ENCODE measurements around the gene BRMS1.

The BRMS1 gene

DNA sequence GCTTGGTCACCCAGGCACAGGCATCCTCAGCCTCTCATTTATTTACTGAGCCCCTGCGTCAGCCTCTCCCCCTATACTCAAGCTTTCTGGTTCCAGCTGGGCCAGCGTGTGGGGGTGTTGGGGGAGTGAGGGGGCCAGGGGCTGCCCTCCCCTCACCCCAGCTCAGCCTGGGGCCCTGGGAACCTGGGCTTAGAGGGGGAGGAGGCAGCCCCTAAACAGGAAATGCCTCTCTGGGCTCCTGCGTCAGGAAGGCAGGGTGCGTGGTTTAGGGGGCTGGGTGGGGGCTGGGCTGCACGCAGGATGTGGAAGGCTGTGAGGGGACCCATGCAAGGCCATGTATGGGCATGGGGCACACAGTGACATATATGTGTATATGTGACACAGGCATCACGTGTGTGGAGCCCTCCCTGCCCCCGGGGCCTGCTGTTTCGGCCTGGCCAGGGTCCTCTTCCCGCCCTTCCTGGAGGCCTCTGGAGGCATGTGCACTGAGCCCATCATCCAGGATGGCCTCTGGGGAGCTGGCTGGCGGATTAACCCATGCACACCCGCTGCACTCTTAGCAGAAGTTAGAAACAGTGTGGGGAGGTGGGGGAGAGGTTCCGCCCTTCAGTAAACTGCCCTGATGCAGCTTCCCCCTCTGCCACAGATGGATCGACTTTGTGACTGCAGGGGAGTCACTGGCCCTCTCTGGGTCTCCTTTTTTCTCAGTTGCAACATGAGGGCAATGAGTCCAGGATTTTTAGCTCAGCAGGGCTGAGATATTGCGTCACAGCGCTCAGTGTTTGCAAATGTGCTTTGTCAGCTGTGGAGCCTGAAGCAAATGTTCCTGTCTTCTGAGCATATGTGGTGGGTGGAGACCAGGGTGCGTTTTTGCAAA is 26.9 kb downstream of the BRMS1 start:
- H3K4me3 ChIP-seq (ENCODE audit: low read depth, low read length), result no peak overlapping the region
- in situ Hi-C loops (cut with HindIII; ENCODE audit: low sequenced_read_pairs), result no loop called here
- TF ChIP-seq, protein P1, sequence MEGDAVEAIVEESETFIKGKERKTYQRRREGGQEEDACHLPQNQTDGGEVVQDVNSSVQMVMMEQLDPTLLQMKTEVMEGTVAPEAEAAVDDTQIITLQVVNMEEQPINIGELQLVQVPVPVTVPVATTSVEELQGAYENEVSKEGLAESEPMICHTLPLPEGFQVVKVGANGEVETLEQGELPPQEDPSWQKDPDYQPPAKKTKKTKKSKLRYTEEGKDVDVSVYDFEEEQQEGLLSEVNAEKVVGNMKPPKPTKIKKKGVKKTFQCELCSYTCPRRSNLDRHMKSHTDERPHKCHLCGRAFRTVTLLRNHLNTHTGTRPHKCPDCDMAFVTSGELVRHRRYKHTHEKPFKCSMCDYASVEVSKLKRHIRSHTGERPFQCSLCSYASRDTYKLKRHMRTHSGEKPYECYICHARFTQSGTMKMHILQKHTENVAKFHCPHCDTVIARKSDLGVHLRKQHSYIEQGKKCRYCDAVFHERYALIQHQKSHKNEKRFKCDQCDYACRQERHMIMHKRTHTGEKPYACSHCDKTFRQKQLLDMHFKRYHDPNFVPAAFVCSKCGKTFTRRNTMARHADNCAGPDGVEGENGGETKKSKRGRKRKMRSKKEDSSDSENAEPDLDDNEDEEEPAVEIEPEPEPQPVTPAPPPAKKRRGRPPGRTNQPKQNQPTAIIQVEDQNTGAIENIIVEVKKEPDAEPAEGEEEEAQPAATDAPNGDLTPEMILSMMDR (IDR thresholded peaks at IDR 0.05; ENCODE audit: low read depth, low read length, missing control alignments), result no peak
- no peak for DNase-seq (ENCODE audit: low read depth)

DNA sequence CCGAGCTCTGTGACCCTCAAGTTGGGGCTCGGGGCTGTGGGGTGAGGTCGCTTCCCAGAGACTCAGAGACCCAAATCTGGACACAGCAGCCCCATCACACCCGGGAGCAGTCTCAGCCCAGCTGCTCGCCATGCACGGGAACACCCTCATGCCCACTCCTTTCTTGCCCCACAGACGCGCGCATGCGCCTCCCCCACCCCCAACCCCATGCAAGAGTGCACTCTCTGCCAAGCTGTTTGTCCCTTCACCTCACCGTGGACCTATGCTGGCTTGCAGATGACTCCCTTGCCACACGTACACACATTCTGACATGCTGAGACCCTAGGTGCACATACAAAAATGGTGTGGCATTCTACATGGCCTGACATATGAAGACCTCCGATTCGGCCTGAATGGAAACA is 27.6 kb downstream of the BRMS1 start:
- no peak overlapping the region for H3K4me3 ChIP-seq (ENCODE audit: low read depth, low read length)
- in situ Hi-C loops (cut with HindIII; ENCODE audit: low sequenced_read_pairs), result no loop called here
- TF ChIP-seq, protein P1 (IDR thresholded peaks at IDR 0.05; ENCODE audit: low read depth, low read length, missing control alignments), result no peak
- no peak for DNase-seq (ENCODE audit: low read depth)

DNA sequence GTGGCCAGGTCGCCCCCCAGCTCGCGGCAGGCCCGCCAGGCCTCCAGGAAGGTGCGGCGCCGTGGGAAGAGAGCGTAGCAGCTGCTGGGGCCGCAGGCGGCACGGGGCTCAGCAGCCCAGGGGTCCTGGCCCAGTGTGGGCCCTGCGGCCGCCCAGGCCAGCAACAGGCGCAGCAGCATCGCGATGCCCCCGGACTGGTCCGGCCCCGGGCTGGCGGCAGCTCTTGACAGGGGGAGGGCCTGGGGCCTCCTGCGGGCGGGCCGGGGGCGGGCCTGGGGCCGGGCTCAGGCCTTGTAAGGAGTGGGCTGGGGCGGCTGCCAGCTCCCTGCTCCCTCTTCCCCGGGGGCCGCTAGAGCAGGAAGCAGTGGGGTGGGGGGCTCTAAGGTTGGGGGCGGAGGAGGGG is 28.1 kb downstream of the BRMS1 start, which contains the start of gene CD248:
Gene CD248 (minus strand): TSS at position 196 of the 403 bp plus-strand sequence. CDS start 17 bp downstream, at position 179.
- in situ Hi-C loops (cut with HindIII; ENCODE audit: low sequenced_read_pairs), result no loop called here
- no peak for DNase-seq (ENCODE audit: low read depth)
- H3K4me3 ChIP-seq (ENCODE audit: low read depth, low read length), result peak within 1 kb of the TSS; percentile 24
- TF ChIP-seq, protein P1 (IDR thresholded peaks at IDR 0.05; ENCODE audit: low read depth, low read length, missing control alignments), result no peak

DNA sequence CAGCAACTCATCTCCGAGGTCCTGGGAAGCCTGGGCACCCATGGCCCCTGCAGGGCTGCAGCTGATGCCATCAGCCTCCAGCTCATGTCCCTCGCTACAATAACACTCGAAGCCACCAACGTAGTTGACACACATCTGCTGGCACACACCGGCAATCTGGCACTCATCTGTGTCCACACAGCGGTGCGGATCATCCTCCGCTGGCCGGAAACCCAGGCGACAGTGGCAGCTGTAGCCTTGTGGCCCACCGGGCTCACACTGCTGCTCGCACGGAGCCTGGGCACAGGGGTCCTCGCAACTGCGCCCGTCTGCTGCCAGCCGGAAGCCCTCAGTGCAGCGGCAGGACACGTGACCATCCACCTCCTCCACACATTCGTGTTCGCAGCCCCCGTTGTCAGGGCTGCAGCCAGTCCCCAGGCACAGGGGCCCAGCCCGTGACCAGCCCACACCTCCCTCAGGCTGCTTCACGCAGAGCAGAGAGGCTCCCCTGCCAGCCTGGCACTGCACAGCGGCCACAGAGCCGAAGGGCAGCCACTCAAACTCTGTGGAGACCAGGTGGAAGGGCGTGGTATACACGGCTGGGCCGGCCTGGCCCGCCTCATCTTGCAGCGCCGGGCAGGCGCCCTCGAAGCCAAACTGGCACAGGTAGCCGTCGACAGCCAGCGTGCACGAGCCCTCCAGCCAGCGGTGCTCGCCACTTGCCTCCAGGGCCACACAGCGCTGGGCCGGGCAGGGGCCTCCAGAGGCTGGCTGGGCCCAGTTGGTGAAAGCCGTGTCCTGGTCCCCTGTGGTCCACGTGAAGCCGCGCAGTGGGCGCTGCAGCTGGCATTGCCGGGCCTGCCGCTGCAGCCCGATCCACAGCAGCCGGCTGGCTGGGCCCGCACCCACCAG is 28.7 kb downstream of the BRMS1 start:
- DNase-seq (ENCODE audit: low read depth), result no peak
- TF ChIP-seq, protein P1 (IDR thresholded peaks at IDR 0.05; ENCODE audit: low read depth, low read length, missing control alignments), result no peak
- peak overlapping the region; percentile 24 for H3K4me3 ChIP-seq (ENCODE audit: low read depth, low read length)
- in situ Hi-C loops (cut with HindIII; ENCODE audit: low sequenced_read_pairs), result no loop called here

DNA sequence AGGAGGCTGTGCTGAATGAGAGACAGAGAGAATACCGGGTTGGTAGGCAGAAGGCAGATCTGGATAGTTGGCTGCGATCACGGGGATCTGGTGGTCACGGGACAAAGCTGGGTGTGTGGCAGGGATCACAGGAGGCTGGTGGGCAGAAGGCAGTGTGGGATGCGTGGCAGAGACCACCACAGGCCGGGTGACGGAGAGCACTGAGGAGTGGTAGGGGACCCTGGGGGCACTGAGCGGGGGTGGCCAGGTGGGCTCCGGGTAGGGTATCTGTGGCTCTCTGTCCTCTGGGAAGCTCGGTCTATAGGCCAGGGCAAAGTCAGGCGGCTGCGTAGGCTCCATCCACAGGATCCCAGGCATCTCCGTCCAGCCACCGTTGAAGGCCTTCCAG is 29.4 kb downstream of the BRMS1 start:
- peak overlapping the region; percentile 24 for H3K4me3 ChIP-seq (ENCODE audit: low read depth, low read length)
- in situ Hi-C loops (cut with HindIII; ENCODE audit: low sequenced_read_pairs), result no loop called here
- TF ChIP-seq, protein P1 (IDR thresholded peaks at IDR 0.05; ENCODE audit: low read depth, low read length, missing control alignments), result no peak
- DNase-seq (ENCODE audit: low read depth), result no peak
